NCI-H460 (cell line): ENCODE measurements around the gene EIF3K. TPM values are rescaled to one million over a fixed set of nuclear protein-coding genes. Genes with fewer than 3 reads are reported as not detected.

Experiments used
- DNase-seq: peaks from one replicate; pipeline ENCODE4 v3.0.0-alpha.2; 2016; ENCODE audit warnings: low read depth; ENCODE audit errors: extremely low read depth
- total RNA-seq: library from RNA; depleted of rRNA; stranded (reverse); fragments of >200 nt; shearing (Covaris generic); gene quantifications from 2 replicates; pipeline ENCODE4 v1.2.3, GENCODE V29; 2014

EIF3K gene
- total RNA-seq, 1 experiment from 2014 or later = 195 TPM

DNA sequence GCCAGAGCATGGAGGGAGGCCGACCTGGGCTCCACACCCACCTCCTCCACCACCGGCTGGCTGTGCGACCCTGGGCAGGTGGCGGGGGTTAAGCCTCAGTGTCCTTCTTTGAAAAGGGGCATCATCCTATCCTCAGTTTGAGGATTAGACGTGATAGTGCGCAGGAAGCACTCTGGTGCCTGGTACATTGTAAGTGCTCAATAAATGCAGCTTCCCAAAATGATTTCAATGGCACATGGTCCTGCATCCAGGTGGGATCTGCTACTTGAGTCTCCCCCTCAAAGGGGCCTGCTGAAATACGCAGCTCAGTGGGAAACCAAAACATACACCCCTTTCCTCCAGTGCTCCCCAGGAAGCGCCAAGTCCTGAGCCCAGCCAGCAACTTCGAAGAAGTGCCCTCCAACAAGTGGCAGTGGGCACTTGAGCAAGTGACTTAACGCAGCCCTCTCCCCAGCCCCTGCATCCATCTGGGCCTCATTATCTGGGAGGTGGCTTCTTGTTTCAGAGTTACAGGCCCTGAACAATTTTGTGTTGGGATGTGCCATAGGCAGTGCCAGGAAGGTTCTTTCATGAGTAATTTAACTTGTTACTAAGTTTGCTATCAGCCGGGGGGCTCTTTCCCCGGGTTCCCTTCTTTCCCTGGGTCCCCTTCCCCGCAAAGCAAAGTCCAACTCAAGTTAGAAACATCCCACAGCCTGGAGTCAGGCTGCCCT is 46.4 kb downstream of the EIF3K start:
- DNase-seq = no peak

DNA sequence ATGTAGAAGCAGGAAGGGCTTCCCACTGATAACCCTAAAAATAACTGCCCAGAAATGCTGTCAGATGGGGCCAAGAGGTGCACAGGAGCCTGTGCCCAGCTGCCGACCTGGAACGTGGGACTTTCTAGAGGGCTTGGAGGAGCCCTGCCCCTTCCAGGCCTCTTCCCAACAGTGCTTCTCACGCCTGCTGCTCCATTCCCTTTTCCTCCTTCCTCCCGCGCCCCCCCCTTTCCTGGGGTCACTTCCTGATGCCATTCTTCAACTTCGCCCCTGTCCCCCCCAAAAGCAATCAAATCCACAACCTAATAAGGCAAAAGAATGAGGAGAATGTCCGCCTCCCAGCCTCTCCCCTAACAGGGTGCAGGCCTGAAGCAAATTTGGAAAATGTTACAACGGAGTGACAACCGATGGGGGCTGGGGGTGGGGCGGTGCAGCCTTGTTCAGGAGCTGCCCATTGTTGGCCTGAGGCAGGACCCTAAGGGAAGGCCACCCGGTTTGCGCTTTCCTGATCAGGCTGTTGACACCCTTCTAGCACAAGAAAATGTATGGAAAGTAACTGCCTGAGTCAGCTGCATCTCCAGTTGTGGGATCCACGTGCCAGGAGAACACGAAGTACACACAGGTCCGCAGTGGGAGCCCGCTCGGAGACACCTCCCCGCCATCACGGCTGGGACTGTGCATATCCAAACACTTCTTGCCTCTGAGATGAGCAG is 47.1 kb downstream of the EIF3K start:
- peak; percentile 56 for DNase-seq

DNA sequence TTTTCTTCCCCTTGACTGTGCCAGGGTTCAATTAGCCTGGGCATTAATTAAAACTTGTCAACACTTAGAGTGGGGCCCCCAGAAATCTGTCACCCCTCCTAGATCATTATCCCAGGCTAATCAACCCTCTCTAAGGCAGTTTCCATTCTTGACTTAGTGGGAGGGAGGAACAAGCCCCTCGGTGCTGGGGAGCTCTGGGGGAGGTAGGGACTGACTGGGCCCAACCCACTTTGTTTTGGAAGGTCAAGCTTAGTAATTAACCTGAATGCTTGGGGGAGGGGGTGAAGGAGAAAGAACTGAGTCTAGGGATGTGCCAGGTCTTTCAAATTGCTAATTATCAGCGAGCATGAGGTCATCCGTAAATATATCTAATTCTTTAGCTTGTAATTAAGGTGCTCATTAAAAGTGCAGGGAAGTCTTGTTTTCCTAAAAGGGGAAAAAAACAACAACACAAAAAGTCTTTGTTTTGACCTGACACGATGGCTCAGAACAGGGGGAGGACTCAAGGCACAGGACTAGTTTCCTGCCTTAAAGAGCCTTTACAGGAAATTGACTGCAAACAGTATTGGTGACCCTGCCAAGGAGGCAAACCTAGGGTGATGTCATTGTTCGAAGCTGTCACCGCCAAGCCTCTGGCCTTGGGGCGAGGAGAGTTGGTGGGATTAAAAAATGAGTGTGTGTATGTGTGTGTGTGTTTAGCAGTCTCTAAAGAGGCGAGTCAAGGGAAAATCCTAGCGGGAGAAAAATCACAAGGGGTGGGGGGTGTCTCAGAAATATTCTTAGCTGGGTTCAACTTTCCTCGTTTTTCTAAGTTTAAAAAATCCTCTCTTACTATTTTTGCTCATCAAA is 47.9 kb downstream of the EIF3K start:
- no peak for DNase-seq

DNA sequence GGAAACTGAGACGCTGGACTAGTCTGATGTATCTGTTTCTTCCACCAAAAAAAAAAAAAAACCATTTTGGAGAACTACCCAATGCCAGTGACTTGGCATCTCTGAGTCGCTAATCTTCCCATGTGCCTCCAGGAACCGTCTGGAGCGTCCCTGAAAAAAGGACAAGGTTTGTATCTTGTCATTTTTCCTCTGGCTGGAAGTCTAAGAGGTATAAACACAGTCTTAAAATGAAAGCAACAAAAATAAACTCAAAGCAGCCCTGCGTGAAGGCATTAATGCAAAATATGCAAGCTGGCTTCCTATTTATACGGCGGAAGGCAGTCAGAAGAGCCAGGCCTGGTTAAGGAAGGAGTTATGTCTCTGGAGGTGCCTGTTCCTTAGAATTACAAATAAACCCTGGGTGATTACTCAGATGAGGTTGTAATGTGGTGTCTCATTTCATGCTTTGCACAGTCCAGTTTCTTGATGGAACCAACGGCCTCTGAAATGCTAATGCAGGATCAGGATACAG is 48.7 kb downstream of the EIF3K start:
- DNase-seq = no peak

DNA sequence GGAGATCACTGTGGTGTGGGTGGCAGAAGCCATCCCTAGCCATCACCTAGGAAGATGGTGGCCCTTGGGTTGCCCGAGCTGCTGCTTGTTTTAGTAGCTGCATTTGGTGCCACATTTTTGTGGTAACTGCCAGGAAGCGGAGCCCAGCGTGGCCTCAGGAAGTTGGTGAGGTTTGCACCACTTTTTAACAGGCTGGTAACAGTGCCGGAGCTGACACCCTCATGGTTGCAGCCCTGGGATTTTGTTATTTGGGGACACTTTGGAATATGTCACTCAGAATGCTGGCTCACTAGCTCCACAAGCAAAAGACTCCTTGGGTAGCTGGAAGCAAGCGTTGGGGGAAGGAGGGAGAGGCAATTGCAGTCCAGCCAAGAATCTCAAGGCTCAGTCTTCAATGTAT is 50.6 kb downstream of the EIF3K start:
- no peak for DNase-seq

DNA sequence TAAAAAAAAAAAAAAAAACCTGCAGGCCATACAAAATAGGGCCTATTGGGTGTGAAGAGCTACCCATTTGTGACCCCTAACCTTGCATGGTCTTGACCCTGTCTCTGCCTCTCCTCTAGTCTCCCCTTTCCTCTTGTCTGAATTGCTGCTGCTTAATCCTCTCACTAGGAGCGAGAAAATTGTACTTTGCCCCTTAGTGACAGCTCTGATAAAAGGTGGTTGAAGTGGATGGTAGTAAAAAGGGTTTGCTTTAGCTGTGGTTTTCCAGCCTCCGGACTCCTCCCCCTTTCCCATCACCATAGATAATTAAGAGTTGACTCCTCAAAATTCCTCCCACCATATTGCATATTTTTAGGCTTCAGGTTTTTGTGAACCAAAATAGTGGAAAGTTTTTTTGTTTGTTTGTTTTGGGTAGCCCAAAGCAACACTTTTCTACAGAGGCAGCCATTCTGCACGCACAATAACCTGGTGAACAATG is 52.0 kb downstream of the EIF3K start:
- DNase-seq = no peak

DNA sequence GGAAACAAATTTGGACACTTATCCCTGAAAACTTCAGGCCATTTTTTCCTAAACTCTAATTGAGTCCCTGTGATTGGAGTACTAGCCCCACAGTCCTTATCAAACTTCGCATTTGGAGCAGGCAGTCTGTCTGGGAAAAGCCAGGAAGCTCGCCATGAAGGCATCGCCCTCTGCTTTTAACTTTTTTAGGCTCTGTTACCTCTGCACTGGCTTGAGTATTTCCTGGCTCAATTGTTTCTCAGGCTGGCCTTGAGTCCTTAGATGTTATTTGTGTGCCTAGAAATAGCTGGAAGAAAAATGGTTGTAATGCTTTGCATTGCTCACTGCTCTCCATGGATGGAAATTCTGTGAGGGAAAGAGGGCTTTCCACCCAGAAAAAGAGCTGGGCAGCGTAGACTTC is 52.7 kb downstream of the EIF3K start:
- DNase-seq = no peak

DNA sequence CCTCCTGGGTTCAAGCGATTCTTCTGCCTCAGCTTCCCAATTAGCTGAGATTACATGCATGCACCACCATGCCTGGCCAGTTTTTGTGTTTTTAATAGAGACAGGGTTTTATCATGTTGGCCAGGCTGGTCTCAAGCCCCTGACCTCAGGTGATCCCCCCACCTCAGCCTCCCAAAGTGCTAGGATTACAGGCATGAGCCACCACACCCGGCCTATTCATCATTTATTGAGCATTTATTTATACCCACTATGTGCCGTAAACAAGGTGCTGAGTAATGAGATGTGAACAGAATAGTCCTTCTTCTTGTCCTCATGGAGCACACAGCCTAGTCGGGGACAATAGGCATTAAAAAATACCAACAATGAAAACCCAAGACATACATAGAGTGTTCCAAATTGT is 54.0 kb downstream of the EIF3K start:
- no peak for DNase-seq

DNA sequence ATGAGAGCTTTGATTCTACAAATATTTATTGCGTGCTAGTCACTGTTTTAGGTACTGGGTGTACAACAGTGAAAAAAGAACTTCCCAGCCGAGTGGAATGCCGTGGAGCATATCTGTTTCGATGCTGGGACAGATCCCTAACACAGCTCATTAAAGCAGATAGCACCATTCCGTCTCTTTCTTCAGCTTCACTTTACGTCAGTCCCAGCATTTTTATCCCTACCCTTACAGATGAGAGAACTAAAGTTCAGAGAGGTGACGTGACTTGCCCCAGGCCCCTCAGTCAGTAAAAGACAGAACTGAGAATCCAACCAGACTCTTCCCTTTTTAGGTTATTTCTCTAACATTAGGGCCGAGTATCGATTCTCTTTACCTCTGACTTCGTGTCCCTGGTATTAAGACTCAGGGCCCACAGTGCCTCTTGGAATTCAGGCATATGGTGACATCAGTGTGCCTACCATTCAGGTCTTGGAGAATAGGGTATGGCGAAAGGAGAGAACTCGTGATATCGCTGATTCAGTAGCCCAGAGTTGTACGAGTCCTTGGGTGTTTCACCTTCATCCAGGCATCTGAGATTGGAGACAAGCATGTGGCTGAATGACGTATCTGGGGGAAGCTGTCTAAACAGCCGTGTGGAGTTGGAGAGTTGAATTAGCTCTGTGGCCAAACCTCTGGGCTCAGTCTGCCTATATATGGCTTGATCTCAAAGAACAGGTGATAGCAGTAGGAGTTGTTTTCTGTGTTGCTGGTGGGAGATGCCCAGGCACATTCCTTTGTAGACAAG is 55.6 kb downstream of the EIF3K start:
- no peak for DNase-seq

DNA sequence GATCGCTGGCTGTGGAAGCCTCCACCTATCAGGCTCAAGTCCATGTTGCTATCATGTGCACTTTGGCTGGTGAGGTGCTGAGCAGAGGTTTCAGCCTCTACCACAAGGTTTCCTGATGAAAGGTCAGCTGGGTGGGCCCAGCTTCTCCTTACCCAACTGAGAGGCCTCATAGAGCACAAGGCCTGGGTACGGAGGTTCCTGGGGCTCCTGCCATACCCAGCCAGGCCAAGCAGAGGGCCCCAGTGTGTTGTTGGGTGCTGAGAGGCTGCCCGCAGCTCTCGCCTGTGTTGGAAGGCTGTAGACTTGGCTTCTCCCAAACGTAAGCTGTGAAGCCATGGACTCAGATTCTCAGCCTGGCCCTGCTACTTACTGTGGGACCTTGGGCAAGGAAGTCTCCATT is 56.6 kb downstream of the EIF3K start:
- no peak for DNase-seq

DNA sequence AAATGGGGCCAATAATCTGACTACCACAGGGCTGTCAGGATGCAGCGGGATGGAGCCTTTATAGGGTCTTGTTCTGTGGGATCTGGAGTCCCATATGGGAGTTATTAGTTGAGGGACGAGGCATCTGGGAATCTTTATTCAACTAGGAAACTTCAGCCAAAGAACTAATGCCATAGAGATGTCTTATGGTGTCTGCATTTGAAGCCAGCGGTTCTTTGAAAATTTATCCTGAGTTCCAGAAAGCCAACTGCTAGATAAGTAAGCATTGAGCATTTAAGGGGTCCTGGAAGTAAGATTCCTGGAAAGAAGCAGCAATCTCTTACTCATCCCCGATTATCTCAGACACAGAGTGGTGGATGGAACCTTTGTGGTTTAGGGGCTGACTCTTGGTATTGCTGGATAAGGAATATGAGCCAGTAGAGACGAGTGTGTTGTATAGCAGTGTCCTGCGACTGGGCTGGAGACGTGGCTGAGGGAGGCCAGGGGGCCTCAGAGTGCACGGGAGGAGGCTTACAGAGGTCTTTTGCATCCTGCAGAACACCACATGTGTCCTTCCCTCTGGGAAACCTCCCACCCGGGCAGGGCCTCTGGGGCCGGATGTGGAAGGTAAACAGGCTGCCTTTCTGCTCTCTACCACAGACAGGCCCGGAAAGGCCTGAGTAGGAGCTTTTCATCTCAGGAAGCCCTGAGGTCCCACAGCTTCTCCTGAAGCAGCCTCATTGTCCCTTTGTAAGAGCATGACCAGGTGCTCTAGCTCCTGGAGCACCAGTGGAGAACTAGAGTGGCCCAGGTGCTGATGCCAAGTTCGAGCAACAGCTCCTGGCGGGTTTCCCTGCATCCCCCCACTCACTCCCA is 57.3 kb downstream of the EIF3K start:
- no peak for DNase-seq

DNA sequence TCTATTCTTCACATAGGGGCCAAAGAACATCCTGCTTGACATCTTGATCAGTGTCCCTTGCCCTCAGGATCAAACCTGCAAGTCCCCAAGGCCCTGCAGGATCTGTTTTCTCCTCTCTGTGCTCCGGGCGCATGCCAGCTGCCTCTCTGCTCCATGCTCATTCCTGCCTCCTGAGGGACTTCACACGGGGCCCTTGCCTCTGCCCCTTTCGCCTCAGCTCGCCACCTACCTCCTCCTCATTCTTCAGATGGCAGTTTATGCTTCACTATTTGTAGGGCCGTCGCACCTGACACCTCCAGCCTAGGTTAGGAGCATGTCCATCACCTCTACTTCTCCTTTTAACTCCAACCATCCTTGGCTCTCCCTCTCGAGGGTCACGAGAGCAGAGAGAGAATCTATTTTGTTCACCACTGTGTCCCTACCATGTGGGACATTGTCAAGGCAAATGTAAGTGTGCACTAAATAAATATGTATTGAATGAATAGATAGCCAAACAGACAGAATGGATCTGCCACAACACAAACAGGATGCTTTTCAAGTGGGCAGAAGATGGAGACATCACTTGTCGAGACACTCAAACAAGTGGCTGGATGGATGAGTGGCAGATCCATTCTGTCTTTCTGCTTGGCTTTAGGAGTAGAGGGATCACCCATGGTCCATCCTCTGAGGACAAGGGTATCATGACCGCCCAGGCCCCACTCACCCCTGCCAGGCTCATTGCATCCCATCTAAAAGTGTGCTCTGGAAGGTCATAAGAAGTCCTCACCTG is 58.1 kb downstream of the EIF3K start:
- no peak for DNase-seq

DNA sequence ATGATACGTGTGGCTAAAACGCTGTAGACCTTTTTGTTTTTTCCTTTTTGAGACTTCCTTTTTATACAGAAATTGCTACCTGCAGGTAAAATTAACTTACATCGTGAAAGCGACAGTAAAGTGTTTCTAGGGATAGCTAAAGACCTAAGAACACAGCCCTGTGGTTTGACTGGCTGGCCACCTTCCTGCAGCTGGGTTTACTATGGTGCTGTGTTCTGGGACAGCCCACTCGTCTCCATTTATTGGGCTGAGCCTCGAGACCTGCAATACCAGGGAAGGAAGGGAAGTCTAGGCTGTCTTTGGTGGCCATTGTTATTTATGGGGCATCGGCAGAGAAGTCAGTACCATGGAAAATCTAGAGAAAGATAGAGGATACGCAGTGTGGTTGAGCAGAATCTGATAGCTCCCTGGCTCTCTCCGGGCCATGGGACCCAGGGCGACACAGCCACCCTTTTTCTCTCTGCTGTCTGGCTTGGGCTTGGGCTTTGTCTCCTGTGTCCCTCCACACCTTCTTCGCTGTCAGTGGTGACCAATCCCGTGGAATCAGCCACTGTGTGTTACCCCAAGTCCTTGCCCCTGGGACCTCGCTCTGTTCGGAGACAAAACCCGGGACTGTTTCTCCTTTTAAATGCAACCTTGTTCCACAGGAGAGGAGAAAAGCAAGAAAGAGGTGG is 59.4 kb downstream of the EIF3K start:
- no peak for DNase-seq

DNA sequence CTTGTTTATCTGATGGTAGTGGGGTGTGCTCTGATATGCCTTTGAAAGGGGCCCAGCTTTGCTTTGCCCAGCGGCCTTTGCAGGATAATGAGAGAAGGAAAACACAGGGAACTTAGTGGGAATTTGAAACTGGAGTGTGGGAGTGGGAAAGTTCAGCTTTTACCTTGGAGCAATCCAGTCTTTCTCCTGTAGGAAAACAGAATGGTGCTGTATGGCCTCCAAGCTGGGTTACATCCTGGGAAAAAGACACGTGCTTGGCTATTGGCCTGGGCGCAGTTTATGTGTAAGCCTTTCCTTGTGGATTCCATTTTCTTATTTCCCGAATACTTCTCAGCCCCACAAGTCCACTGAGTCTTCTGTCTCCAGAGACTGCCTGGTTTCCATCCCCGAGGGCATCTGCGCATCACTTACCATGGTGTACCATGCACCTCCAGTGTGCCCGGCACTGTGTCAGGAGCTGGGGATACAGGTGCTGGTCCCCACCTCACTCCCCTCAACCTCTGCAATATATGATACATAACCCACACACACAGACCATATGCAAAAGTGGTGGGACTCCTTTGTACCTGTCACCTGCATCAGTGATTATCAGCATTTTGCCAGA is 60.0 kb downstream of the EIF3K start:
- no peak for DNase-seq

DNA sequence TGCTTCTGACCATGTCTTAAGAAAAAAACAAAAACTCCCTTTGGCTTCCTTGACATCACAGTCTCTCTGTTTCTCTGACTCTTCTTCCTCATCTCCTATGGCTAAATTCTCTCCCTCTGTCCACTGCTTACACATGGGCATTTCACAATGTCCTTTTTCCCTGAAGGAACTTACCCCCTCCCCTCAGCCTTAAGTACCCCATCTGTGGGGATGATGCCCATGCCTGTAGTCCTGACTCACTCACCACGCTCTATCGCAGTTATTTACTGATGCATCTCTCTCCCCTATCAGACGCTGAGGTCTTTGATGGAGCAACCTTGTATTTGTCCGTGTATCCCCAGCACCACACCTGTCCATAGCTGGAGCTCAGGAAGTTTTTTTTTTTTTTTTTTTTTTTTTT is 60.9 kb downstream of the EIF3K start:
- no peak for DNase-seq

DNA sequence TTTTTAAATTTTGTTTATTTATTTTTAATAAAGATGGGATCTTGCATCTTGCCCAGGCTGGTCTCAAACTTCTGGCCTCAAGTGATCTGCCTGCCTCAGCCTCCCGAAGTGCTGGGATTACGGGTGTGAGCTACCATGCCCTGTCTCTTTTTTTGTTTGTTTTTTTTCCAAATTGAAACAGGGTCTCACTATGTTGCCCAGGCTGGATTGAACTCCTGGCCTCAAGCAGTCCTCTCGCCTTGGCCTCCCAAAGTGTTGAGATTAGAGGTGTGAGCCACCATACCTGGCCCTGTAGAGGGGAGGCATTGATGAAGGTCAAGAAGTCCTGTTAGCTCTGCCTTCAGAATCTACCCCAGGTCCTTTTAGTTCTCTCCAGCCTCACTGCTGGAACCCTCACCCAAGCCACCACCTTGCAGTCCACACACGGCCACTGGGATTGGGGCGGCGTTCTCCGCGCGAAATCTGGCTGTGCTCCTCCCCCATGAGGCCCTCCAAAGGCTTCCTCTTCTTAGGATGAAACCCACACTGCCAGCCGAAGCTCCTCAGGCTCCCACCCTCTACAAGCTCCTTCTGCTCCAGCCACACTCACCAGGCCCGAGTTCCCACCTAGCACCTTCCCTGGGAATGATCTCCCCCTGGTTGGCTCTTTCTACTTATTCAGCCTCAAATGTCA is 63.3 kb downstream of the EIF3K start:
- DNase-seq = no peak

DNA sequence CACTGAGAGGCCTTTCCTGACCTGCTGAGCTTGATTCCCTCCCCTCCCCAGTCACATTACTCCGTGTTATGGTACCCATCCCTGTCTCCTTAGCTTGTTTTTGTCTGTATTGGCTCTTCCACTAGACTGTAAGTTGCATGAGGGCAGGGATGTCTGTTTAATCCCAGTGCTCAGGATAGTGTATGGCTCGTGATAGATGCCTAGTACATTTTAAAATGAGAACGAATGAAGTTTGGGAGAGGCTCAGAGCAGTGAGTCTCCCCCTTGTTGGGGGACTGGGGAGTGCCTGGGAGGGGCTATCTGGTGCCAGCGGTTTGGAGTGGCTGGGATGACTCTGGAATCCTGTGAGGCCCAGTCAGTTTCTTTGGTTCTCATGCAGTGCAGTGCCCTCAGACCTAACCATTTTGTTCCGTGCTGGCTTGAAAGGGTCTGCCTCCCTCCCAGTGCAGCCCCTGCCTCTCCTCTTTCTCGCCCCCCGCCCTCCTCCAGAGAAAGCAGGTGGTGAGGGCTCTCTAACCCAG is 63.9 kb downstream of the EIF3K start:
- DNase-seq = no peak
